Stimulated activated CD4-positive, alpha-beta T cell treated with anti-CD3 and anti-CD28 coated beads, Interleukin-1b, Interleukin-23, amount 100 ng/mL, for 24 hours (primary cell): Measurements from ENCODE around the gene SPESP1.

Experiments
- DNase-seq, 4 experiments: peaks; one replicate each; pipeline ENCODE4 v3.0.0-alpha.2; 2020; ENCODE audit warnings: low read depth in 4 of 4, low spot score in 1 of 4

Gene SPESP1

DNA sequence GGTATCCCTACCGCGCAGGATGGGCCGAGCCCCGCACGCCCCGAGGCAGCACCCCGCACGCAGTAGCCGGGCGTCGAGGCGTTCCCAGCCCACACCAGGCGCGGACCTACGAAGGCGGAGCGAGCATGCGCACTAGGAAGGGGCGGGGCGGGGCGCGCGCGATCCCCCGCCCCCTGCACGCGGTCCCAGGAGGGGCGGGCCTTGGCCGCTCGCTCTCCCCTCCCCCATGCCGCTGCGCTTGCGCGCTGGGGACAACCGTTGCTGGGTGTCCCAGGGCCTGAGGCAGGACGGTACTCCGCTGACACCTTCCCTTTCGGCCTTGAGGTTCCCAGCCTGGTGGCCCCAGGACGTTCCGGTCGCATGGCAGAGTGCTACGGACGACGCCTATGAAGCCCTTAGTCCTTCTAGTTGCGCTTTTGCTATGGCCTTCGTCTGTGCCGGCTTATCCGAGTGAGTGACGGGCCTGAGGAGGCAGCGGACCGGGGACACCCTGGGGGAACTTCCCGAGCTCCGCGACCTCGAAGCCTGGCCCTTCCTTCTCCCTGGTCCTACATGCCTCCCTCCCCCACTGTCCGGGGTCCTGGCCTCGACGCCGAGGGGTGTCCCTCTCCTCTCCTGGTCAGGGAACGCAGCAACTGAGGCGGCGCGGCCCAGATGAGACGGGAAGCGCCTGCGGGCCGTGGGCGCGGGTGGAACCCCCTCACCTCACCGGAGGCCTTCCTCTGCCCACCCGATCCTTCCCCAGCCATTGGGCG lies at the start of gene SPESP1:
TSS of gene SPESP1 (plus strand) at position 258 of the 755 bp plus-strand sequence. CDS start at position 387, 129 bp downstream.
- DNase-seq, result peak in 3 of 4 experiments; percentile 1 to 37 (median 33)

DNA sequence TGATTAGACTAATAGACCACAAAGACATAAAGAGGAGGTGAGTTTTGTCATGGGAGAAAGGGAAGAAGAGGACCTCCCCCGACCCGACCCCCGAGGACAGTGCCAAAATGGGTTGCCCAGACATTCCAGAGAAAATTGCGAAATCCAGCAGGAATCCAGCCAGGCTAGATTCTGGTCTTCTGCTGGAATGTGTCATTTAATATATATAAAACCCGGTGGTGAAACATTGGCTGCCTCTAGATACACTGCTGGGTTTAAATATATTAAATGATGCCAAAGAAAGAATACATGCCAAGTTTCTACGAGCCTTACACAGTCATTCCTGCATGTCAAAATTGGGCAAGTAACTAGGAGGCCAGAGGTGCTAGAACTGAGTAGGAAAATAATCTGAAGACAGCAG lies 45.3 kb upstream of the SPESP1 start:
- no peak for DNase-seq

DNA sequence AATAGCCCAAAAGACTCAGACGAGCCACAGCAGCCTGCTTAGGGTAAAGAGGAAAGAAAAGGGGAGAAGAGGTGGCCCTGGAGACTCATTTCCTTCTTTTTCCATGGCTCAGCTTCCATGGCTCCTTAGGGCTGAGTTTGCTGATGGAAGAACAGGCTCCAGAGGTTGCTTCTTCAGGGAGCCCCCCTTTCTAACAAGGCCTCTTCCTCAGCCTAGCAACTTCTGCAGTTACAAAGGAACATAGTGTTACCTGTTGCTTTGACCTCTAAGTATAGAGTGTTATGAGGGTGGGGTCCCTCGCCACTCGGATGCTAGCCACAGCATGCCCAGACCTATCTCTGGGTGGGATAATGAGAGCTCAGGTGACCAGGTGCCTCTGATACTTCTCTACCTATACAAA lies 43.2 kb upstream of the SPESP1 start:
- no peak for DNase-seq

DNA sequence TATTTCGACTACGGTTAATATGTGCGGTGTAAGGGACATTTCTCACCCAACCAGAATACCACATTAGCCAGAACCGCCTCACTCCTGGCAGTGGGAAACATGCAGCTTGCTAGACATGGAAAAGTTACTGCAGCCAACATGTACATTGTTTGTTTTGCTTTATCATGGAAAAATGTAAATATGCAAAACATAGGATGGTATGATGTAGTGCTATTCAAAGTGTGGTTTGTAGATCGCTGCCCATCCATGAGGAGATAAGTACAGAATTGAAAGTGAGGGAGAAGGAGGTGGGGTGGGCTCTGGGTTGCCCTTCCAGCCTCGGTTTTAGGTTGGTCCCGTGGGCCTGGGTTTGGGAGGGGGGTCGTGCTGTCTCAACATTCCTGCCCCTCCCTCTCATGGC lies 42.5 kb upstream of the SPESP1 start:
- no peak for DNase-seq

- no peak for DNase-seq
These were observed 41.9 kb upstream of the SPESP1 start for GRCh38 chr15:68888419-68888818.

DNA sequence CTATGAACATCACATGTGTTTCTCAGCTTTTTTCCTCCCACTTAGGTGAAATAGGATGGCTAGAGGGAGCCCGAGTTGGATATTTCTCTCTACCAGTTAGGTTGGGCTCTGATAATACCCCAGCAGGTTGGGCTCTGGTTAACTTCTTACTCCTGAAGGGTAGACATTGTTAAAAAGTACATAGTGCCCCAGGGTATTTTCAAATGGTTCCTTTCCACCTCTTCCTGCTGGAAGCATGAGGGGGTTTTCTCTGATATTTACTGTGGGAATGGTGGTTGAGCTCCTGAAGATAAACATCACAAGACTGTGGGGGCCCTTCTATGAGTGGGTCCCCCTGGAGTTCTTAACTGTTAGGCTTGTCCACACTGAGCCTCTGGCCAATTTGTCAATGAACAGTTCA lies 36.1 kb upstream of the SPESP1 start:
- DNase-seq, result no peak

DNA sequence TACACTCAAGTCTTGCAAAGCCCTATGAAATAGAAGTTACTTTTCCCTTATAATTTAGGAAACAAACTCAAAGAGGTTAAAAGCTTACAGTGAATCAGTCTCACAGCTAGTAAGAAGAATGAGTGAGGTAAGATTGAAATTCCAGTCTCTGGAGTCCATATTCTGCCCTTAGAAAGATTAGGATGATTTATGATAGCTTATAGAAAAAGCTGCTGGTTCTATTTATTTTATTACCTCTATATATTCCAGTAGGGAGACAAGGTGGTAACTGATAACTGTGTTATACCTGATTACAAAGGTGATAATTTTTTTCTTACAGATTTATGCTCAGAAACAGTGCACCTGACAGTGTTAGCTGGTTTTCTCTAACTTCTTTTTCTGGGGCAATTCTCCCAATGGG lies 34.1 kb upstream of the SPESP1 start:
- DNase-seq, result no peak

DNA sequence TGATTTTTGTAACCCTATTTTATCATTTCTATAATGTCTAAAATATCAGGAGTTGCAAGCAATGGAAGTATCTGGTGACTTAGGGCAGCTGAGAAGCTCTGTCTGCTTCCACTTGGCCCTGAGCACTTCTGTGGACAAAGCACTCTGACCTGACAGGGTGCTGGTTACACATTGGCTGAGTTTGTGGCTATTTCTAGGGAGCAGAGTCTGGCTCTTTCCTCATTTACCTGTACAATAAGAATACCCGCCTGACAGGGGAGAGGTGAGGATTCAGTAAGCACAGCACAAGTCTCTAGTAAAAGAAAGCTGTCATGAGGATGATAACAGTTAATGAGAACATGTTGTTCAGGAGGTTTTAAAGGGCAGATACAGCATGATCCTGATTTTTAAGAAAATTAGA lies 33.3 kb upstream of the SPESP1 start:
- DNase-seq, result no peak

- DNase-seq, result no peak
These were observed 30.3 kb upstream of the SPESP1 start for GRCh38 chr15:68900027-68900426.

- no peak for DNase-seq
These were observed 22.9 kb upstream of the SPESP1 start for GRCh38 chr15:68907396-68907923.

DNA sequence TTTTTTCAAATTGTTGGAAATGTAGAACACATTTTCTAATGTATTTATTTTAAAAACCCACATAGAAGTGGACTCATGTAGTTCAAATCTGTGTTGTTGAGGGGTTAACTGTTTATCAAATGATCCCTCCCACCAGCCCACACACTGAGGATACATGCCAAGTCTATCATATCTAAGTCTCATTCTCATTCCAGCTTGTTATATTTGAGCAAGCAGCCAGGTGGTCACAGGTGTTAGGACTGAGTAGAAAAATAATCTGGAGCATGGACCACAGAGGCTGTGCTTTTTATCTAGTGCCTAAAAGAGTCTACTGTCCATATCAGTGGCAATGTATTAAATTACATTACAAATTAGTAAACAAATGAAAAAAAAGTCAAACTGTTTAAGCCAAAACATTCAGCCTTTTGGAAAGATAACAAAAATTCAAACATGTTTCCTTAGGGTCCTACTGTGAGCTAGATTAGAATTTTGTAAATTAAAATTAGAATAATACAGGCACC lies 20.7 kb upstream of the SPESP1 start:
- DNase-seq, result no peak

- DNase-seq, result no peak
These were observed 20.0 kb upstream of the SPESP1 start for GRCh38 chr15:68910341-68910740.

DNA sequence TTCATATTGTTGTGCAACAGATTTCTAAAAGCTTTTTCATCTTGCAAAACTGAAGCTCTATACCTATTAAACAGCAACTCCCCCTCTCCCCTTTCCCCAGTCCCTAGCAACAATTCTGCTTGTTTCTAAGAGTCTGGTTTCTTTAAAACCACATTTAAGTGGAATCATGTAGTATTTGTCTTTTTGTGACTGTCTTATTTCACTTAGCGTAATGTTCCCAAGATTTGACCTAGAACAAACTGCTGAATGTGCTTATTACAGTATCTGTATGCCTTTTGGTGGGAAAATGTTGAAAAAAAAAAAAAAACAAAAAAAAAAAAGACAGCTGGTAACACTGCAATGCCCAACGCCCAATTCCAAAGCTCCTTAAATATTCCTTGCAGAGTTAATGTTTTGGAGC lies 19.5 kb upstream of the SPESP1 start:
- DNase-seq, result no peak

DNA sequence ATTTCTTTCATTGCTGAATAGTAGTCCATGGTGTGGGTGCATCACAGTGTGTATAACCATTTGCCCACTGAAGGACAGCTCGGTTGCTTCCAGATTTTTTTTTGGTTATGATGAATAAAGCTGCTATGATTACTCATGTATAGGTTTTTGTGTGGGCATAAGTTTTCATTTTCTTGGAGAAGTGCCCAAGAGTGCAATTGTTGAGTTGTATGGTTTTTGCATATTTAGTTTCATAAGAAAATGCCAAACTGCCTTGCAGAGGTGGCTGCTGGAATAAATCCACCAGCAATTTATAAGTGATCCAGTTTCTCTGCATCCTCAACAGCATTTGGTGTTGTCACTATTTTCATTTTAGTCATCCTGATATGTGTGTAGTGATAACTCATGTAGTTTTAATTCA lies 8.4 kb upstream of the SPESP1 start:
- no peak for DNase-seq

DNA sequence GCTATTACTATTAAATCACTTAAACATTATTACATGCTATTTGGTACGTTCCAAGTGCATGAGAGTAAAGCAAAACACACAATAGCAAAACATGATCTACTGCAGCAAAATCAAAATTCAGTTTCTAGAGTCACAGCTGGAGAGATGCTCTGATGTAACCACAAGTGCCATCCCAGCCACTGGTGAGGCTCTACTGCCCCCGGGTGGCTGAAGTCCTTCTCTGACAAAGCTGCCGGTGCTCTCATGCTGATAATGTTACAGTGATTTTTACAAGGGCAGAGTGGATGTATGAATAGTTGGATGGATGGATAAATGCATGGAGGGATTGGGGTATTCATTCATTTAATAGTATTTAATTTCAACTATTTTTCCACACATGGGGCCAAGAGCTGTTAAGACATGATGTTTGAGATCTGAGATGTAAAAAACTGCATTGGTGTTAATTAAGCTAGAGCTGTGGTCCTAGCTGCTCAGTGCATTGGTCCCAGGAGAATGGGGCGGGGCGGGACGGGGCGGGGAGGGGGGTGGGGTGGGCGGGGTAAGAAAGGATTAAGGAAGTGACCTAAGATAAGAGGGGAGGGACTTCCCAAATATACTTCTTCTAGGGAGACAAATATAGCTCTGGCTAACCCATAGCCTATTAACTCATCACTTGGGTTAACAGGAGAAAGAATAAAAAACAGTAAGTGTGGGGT lies 5.3 kb upstream of the SPESP1 start:
- DNase-seq, result peak in 3 of 4 experiments; percentile 17 to 55 (median 30)

GRCh38 chr15:68933001-68933400 lies 2.7 kb downstream of the SPESP1 start:
- DNase-seq, result no peak

DNA sequence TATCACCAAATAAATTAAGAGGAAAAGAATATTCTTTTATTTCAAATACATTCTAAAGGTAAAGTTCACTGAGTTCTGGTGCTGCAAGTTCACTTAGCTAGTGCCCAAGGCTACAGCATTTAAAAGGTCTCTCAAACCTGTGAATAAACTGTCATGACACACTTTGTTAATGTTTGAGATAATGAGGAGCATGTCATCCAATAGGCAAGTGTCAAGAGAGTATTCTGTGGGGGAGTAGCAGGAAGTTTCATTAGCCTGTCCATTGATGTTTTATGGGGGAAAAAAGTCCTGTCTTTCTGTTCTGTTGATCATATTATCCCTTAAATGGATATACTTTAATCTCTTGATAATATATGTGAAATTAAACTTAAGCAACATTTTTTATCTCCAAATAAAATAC lies 4.0 kb downstream of the SPESP1 start:
- no peak for DNase-seq

DNA sequence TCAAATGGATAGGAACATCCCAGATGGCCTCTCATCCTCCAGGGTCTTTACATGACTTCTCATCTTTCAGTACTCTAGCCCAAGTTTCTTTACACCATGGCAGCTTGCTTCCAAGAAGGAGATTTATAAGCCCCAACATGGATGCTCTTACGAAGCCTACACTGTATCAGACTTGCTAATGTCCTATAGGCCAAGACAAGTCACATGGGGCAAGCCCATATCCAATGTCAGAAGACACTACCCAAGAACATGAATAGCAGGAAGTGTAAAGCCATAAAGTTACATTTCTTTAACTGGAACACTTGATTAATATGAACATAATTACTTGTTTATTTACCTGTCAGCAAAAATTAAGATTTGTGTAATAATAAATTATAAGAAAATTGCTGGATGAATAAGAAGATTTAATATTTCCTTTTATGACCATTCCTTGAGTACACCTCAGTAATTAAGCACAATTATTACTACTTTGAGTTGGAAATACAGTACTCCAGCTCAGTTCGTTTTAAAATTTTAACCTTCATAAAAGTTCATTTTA lies 5.1 kb downstream of the SPESP1 start:
- no peak for DNase-seq

DNA sequence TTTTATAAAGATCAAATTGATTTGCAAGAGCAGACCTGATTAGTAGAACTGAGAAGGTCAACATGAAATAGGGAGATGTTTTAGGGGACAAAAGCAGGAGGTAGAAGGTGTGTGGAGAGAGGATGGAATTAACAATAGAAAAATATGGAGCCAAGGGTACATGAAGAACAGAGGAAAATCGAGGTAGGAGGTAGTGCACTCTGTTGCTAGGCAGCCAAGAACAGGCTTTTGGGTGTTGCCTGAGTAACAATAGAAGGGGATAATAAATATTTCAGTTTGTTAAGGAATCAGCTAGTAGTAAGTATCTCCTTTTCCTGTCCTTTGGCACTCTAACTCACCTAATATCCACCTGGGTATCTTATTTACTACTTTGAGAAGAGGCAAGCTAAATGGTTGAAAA lies 9.2 kb downstream of the SPESP1 start:
- no peak for DNase-seq

DNA sequence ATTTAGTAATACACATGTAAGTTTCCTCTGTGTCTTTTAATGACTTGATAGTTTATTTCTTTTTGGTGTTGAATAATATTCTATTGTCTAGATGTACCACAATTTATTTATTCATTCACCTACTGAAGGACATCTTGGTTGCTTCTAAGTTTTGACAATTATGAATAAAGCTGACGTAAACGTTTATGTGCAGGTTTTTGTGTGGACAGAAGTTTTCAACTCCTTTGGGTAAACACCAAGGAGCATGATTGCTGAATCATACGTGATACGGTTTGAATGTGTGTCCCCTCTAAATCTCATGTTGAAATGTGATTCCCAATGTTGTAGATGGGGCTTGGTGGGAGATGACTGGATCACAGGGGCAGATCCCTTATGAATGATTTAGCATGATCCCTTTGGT lies 21.5 kb downstream of the SPESP1 start:
- no peak for DNase-seq

- DNase-seq, result no peak
These were observed 27.4 kb downstream of the SPESP1 start for GRCh38 chr15:68957696-68958095.

DNA sequence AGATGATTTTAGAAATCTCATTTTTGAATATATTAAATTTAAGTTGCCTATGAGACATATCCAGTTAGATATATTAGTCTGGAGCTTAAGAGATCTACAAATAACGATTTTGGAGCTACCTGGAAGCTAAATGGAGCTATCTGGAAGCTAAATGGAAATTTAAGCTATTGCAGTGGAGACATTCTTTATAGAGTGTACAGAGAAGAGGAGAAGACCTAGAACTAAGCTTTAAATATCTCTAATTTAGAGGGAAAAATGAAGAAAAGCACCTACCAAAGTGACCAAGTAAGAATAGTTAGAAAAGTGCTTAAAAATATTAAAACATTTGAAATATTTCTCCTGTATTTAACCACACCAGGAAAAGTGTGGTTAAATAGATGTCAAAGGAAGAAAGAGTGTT lies 28.3 kb downstream of the SPESP1 start:
- no peak for DNase-seq
